ENCODE measurements around the gene LILRA2. TPM values are rescaled to one million over a fixed set of nuclear protein-coding genes. Genes with fewer than 3 reads are reported as not detected.

Gene LILRA2
- total RNA-seq, 1 donor from 2014 or later, result not detected

GRCh38 chr19:54609356-54609791 lies 35.8 kb downstream of the LILRA2 start:
- Histone ChIP-seq H3K27me3 (ENCODE audit: control insufficient read depth, insufficient read depth, low read length) (no peaks in the 10 kb centered on the region), H3K36me3 (ENCODE audit: control insufficient read depth, insufficient read depth, low read length) (no peaks in the 10 kb centered on the region), H3K4me3 (ENCODE audit: low read depth, low read length) (no peak overlapping the region)
- DNase-seq (ENCODE audit: low read depth) (no peak), FAIRE-seq (no peak)
- TF ChIP-seq CTCF (IDR thresholded peaks at IDR 0.05; ENCODE audit: insufficient read depth, low read length, severe bottlenecking), result no peak

GRCh38 chr19:54612428-54612827 lies 38.8 kb downstream of the LILRA2 start:
- H3K27me3 ChIP-seq (ENCODE audit: control insufficient read depth, insufficient read depth, low read length), result no peaks in the 10 kb centered on the region
- DNase-seq (ENCODE audit: low read depth) (no peak), FAIRE-seq (no peak)

GRCh38 chr19:54614726-54615125 lies 41.1 kb downstream of the LILRA2 start:
- Histone ChIP-seq H3K36me3 (ENCODE audit: control insufficient read depth, insufficient read depth, low read length) (no peaks in the 10 kb centered on the region), H3K27me3 (ENCODE audit: control insufficient read depth, insufficient read depth, low read length) (no peaks in the 10 kb centered on the region), H3K4me3 (ENCODE audit: low read depth, low read length) (no peak overlapping the region)
- no peak for FAIRE-seq
- no peak for DNase-seq (ENCODE audit: low read depth)
- no peak for TF ChIP-seq CTCF (IDR thresholded peaks at IDR 0.05; ENCODE audit: insufficient read depth, low read length, severe bottlenecking)

More at GRCh38 chr19:54612428-54612827, 38.8 kb downstream of the LILRA2 start:
- no peak for TF ChIP-seq CTCF (IDR thresholded peaks at IDR 0.05; ENCODE audit: insufficient read depth, low read length, severe bottlenecking)
- no peaks in the 10 kb centered on the region for H3K36me3 ChIP-seq (ENCODE audit: control insufficient read depth, insufficient read depth, low read length)
- H3K4me3 ChIP-seq (ENCODE audit: low read depth, low read length), result no peak overlapping the region

- TF ChIP-seq CTCF (IDR thresholded peaks at IDR 0.05; ENCODE audit: insufficient read depth, low read length, severe bottlenecking), result no peak
- no peaks in the 10 kb centered on the region for H3K36me3 ChIP-seq (ENCODE audit: control insufficient read depth, insufficient read depth, low read length)
- H3K27me3 ChIP-seq (ENCODE audit: control insufficient read depth, insufficient read depth, low read length), result no peaks in the 10 kb centered on the region
- no peak for DNase-seq (ENCODE audit: low read depth)
- FAIRE-seq, result no peak
- H3K4me3 ChIP-seq (ENCODE audit: low read depth, low read length), result no peak overlapping the region
These were observed 42.5 kb downstream of the LILRA2 start for GRCh38 chr19:54616057-54616456.

GRCh38 chr19:54616821-54617560 lies 43.4 kb downstream of the LILRA2 start:
- FAIRE-seq (no peak), DNase-seq (ENCODE audit: low read depth) (no peak)
- no peak for TF ChIP-seq CTCF (IDR thresholded peaks at IDR 0.05; ENCODE audit: insufficient read depth, low read length, severe bottlenecking)
- Histone ChIP-seq H3K27me3 (ENCODE audit: control insufficient read depth, insufficient read depth, low read length) (no peaks in the 10 kb centered on the region), H3K4me3 (ENCODE audit: low read depth, low read length) (no peak overlapping the region), H3K36me3 (ENCODE audit: control insufficient read depth, insufficient read depth, low read length) (no peaks in the 10 kb centered on the region)

GRCh38 chr19:54620464-54620863 lies 46.9 kb downstream of the LILRA2 start:
- no peak for DNase-seq (ENCODE audit: low read depth)
- Histone ChIP-seq H3K4me3 (ENCODE audit: low read depth, low read length) (no peak overlapping the region), H3K27me3 (ENCODE audit: control insufficient read depth, insufficient read depth, low read length) (no peaks in the 10 kb centered on the region), H3K36me3 (ENCODE audit: control insufficient read depth, insufficient read depth, low read length) (no peaks in the 10 kb centered on the region)
- no peak for TF ChIP-seq CTCF (IDR thresholded peaks at IDR 0.05; ENCODE audit: insufficient read depth, low read length, severe bottlenecking)
- FAIRE-seq, result no peak

All from bronchial epithelial cell (primary cell).